Esophagus squamous epithelium (tissue), 5 donors: ENCODE results near the gene HHEX. TPM values are rescaled to one million over a fixed set of nuclear protein-coding genes. Genes with fewer than 3 reads are reported as not detected.

Experiments
- DNase-seq: peaks from one replicate; lab custom pipeline; 2025; lab: John Stamatoyannopoulos, UW
- H3K27ac ChIP-seq, 4 donors: fragments of 200-600 bp; sonication (generic); one replicate each; pipeline ENCODE4 v1.5.1; 2016 to 2019; ENCODE audit warnings: mild to moderate bottlenecking in 1 of 4
- H3K27me3 ChIP-seq, 4 donors: fragments of 200-600 bp; sonication (generic); 1 replicate in 3 of 4; 2 replicates in 1 of 4; pipeline versions ENCODE4 v1.5.1 to v1.6.0; 2017 to 2021; ENCODE audit warnings: antibody characterized with exemption in 1 of 4
- H3K36me3 ChIP-seq, 3 donors: fragments of 200-600 bp; sonication (generic); one replicate each; pipeline ENCODE4 v1.5.1; 2016 to 2019
- H3K4me1 ChIP-seq, 3 donors: fragments of 200-600 bp; sonication (generic); one replicate each; pipeline ENCODE4 v1.5.1; 2017 to 2019
- H3K4me3 ChIP-seq, 4 donors: fragments of 200-600 bp; sonication (generic); 1 replicate in 3 of 4; 2 replicates in 1 of 4; pipeline ENCODE4 v1.5.1; 2016 to 2019; ENCODE audit warnings: mild to moderate bottlenecking in 2 of 4, moderate library complexity in 1 of 4
- H3K9me3 ChIP-seq, 3 donors: fragments of 200-600 bp; sonication (generic); one replicate each; pipeline ENCODE4 v1.5.1; 2016 to 2019
- POLR2A ChIP-seq, 4 donors: fragments of 450-650 bp; IDR thresholded peaks; one replicate each; pipeline ENCODE4 v1.6.1; 2017; ENCODE audit warnings: antibody characterized with exemption in 4 of 4, mild to moderate bottlenecking in 4 of 4, moderate library complexity in 3 of 4
- WGBS, 2 donors: methylation state at CpG; one replicate each; pipeline ENCODE4 v1.1.5; 2018; 5-methylcytosine and 5-hydroxymethylcytosine counted together
- intact Hi-C: fragments of 100-400 bp; cut with DNase I; formaldehyde crosslinking; loops from one replicate; pipeline ENCODE4 v1.15.0; 2022
- total RNA-seq, 4 donors: library from RNA; depleted of rRNA; stranded (reverse); fragments of >200 nt; gene quantifications; one replicate each; pipeline ENCODE4 v1.1.0, GENCODE V29; 2016
- TF ChIP-seq, protein P1 (sequence below), 6 experiments: fragments of 450-650 bp in 4 of 6; fragments of 200-600 bp in 2 of 6; sonication (generic) in 2 of 6; IDR thresholded peaks; one replicate each; pipeline ENCODE4 v1.5.1; 2016 to 2019; ENCODE audit warnings: antibody characterized with exemption in 6 of 6, mild to moderate bottlenecking in 4 of 6, moderate library complexity in 4 of 6
- donor health status: DM: yes; HTN: yes; CAD: no.

Gene HHEX
- total RNA-seq, 4 donors from 2014 or later: 1.6 to 4.2 (median 3.2) TPM; not detected in 1

DNA sequence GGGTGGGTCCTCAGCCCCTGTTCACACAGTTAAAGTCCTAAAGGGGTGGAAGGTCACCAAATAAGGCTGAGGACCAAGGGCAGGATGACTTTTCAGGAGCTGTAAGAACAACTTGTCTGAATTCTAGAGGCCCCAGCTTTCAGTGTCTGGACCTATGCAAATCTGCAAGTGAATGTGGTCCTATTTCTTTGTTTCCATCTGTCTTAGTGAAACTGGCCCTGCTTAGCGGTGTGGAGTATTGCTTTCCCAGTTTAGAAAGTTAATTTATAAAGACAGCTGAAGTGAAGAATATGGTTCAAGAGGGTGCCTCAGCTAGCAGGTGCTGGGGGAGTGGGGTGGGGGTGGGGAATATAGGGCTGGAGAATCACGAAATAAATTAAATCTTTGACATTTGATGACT lies 40.1 kb downstream of the HHEX start:
- Histone ChIP-seq H3K27ac (no peak overlapping the region), H3K27me3 (no peaks in the 10 kb centered on the region), H3K4me3 (no peak overlapping the region), H3K4me1 (no peaks in the 10 kb centered on the region), H3K9me3 (no peaks in the 10 kb centered on the region), H3K36me3 (no peaks in the 10 kb centered on the region)
- TF ChIP-seq, protein P1, sequence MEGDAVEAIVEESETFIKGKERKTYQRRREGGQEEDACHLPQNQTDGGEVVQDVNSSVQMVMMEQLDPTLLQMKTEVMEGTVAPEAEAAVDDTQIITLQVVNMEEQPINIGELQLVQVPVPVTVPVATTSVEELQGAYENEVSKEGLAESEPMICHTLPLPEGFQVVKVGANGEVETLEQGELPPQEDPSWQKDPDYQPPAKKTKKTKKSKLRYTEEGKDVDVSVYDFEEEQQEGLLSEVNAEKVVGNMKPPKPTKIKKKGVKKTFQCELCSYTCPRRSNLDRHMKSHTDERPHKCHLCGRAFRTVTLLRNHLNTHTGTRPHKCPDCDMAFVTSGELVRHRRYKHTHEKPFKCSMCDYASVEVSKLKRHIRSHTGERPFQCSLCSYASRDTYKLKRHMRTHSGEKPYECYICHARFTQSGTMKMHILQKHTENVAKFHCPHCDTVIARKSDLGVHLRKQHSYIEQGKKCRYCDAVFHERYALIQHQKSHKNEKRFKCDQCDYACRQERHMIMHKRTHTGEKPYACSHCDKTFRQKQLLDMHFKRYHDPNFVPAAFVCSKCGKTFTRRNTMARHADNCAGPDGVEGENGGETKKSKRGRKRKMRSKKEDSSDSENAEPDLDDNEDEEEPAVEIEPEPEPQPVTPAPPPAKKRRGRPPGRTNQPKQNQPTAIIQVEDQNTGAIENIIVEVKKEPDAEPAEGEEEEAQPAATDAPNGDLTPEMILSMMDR (IDR thresholded peaks at IDR 0.05): no peak
- TF ChIP-seq POLR2A (IDR thresholded peaks at IDR 0.05): no peak
- intact Hi-C loops: no loop called here
- 40 to 51% methylated on average over 1 to 2 of the region's 2 CpGs for WGBS, 2 donors
- no peak for DNase-seq

DNA sequence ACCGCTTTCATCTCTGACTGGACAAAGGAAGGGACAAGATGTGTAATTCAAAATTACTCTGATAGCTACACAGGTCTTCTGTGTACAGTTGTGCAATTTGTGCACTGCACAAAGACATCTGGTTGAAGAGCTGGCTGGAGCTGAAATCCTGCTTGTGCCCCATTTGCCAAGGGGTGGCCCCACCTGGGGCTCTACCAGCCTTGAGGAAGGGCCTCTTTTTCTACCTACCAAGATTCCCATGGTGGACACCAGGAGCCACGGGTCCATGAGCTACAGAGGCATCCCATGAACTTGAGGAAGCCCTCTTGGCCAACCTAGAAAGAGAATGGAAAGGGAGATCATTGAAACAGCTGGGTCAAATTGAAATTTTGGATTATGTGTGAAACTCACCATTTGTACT lies 43.2 kb downstream of the HHEX start:
- Histone ChIP-seq H3K36me3 (no peaks in the 10 kb centered on the region), H3K27ac (no peak overlapping the region), H3K9me3 (no peaks in the 10 kb centered on the region), H3K4me1 (no peaks in the 10 kb centered on the region), H3K27me3 (no peaks in the 10 kb centered on the region), H3K4me3 (no peak overlapping the region)
- TF ChIP-seq, protein P1 (IDR thresholded peaks at IDR 0.05): no peak
- no peak for TF ChIP-seq POLR2A (IDR thresholded peaks at IDR 0.05)
- intact Hi-C loops: no loop called here
- DNase-seq: no peak
- 68 to 92% methylated on average over 1 to 2 of the region's 2 CpGs for WGBS, 2 donors

DNA sequence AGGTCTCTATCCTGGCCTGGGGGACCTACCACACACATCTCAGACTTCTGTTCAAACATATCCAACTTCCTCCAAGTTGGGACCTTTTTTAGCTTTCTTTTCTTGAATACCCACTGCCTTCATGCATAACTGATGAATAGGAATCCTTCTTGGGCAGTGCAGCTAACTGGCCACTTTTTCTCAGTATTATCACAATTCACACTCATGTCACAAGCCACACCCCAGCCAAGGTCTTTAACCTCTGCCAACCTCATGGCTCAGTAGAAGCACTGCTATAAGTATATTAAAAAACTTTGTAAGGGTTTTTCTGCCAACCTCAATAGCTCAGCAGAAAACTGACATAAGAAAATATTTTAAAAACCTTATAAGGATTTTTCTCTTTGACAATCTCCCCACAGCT lies 44.5 kb downstream of the HHEX start:
- H3K36me3 ChIP-seq: no peaks in the 10 kb centered on the region
- intact Hi-C loops: no loop called here
- no peaks in the 10 kb centered on the region for H3K27me3 ChIP-seq
- H3K4me3 ChIP-seq: no peak overlapping the region
- no peak for TF ChIP-seq POLR2A (IDR thresholded peaks at IDR 0.05)
- TF ChIP-seq, protein P1 (IDR thresholded peaks at IDR 0.05): no peak
- no peaks in the 10 kb centered on the region for H3K9me3 ChIP-seq
- DNase-seq: no peak
- H3K27ac ChIP-seq: no peak overlapping the region
- no peaks in the 10 kb centered on the region for H3K4me1 ChIP-seq

DNA sequence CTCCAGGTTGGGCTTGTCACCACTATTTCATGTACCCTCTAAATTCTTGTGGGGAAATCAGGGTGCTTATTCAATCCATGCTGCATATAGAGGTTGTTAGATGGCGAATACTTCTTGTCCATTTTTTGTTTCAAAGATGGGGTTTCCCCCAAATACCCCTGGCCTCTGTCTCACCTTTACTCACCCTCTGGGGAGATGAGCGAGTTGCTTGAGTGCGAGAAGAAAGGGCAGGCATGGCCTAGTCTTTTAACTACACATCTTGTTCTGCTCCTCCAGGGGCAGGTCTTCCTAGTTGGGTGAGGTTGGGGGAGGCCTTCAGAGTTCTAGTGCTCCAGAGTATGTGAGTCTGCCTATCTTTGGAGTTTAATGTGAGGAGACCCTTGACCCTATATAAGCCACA lies 46.2 kb downstream of the HHEX start:
- DNase-seq: no peak
- no peak overlapping the region for H3K4me3 ChIP-seq
- WGBS, 2 donors: 70 to 83% methylated on average over 3 of the region's 3 CpGs
- H3K27me3 ChIP-seq: no peaks in the 10 kb centered on the region
- H3K9me3 ChIP-seq: no peaks in the 10 kb centered on the region
- no peak overlapping the region for H3K27ac ChIP-seq
- no peaks in the 10 kb centered on the region for H3K36me3 ChIP-seq
- no peaks in the 10 kb centered on the region for H3K4me1 ChIP-seq
- TF ChIP-seq, protein P1 (IDR thresholded peaks at IDR 0.05): no peak
- no peak for TF ChIP-seq POLR2A (IDR thresholded peaks at IDR 0.05)
- intact Hi-C loops: no loop called here

DNA sequence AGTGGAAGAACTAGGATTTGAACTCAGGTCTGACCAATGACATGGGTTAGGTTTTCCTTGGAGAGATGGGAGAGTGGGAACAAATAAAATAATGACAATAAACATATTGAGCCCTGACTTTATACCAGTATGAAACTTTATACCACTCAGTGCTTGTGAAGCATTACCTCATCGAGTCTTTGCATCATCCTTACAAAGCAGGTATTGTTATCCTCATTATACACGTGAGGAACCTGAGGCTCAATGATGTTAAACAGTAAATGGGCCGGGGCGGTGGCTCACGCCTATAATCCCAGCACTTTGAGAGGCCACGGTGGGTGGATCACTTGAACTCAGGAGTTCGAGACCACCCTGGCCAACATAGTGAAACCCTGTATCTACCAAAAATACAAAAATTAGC lies 47.7 kb downstream of the HHEX start:
- H3K27me3 ChIP-seq: no peaks in the 10 kb centered on the region
- H3K4me1 ChIP-seq: no peaks in the 10 kb centered on the region
- no peak overlapping the region for H3K4me3 ChIP-seq
- DNase-seq: no peak
- no peaks in the 10 kb centered on the region for H3K36me3 ChIP-seq
- no peak overlapping the region for H3K27ac ChIP-seq
- TF ChIP-seq, protein P1 (IDR thresholded peaks at IDR 0.05): no peak
- TF ChIP-seq POLR2A (IDR thresholded peaks at IDR 0.05): no peak
- no peaks in the 10 kb centered on the region for H3K9me3 ChIP-seq
- 76 to 84% methylated on average over 7 of the region's 7 CpGs for WGBS, 2 donors
- intact Hi-C loops: no loop called here
